Measurements from ENCODE around the gene PLEKHM2. TPM values are rescaled to one million over a fixed set of nuclear protein-coding genes. Genes with fewer than 3 reads are reported as not detected.

PLEKHM2 gene
- total and polyA plus RNA-seq, 2 experiments from 2014 or later: 31.8 to 43.1 TPM

- Histone ChIP-seq H3K9me2 (replicated peaks; ENCODE audit: insufficient read depth) (no peaks in the 10 kb centered on the region), H3K27ac (no peak overlapping the region), H3K27me3 (no peaks in the 10 kb centered on the region), H3K4me2 (no peak overlapping the region), H3K4me1 (ENCODE audit: insufficient read depth) (no peaks in the 10 kb centered on the region), H4K20me1 (ENCODE audit: insufficient read depth, poor library complexity, severe bottlenecking) (no peaks in the 10 kb centered on the region), H3K4me3 (no peak overlapping the region), H3K9me3 (ENCODE audit: low read depth) (no peaks in the 10 kb centered on the region), H3K79me2 (no peaks in the 10 kb centered on the region), H2AFZ (no peak overlapping the region), H3K36me3 (replicated peaks; ENCODE audit: insufficient read depth, low read depth) (no peaks in the 10 kb centered on the region)
- WGBS (ENCODE audit: low lambda C conversion rate, missing lambda C conversion rate): 88% methylated on average over 13 of the region's 13 CpGs
- no peak for DNase-seq (ENCODE audit: low spot score)
- no peak for TF ChIP-seq CTCF (IDR thresholded peaks at IDR 0.05; ENCODE audit: poor library complexity)
Measured at GRCh38 chr1:15734296-15734695, 50.2 kb downstream of the PLEKHM2 start.

- TF ChIP-seq EZH2 (IDR thresholded peaks at IDR 0.05; ENCODE audit: borderline replicate concordance) (no peak), CTCF (IDR thresholded peaks at IDR 0.05; ENCODE audit: poor library complexity) (no peak), EZH2phosphoT487 (IDR thresholded peaks at IDR 0.05; ENCODE audit: low read depth, severe bottlenecking, unreplicated experiment) (no peak)
- WGBS (ENCODE audit: low lambda C conversion rate, missing lambda C conversion rate): 62% methylated on average over 17 of the region's 17 CpGs
Measured at GRCh38 chr1:15734901-15735300, 50.8 kb downstream of the PLEKHM2 start.

GRCh38 chr1:15735304-15736037 is 51.4 kb downstream of the PLEKHM2 start:
- WGBS (ENCODE audit: low lambda C conversion rate, missing lambda C conversion rate): 95% methylated on average over 12 of the region's 12 CpGs
- Histone ChIP-seq H3K36me3 (replicated peaks; ENCODE audit: insufficient read depth, low read depth) (no peaks in the 10 kb centered on the region), H3K4me1 (ENCODE audit: insufficient read depth) (no peaks in the 10 kb centered on the region), H3K9me3 (ENCODE audit: low read depth) (no peaks in the 10 kb centered on the region), H3K79me2 (no peaks in the 10 kb centered on the region), H4K20me1 (ENCODE audit: insufficient read depth, poor library complexity, severe bottlenecking) (no peaks in the 10 kb centered on the region), H3K9me2 (replicated peaks; ENCODE audit: insufficient read depth) (no peaks in the 10 kb centered on the region), H3K27ac (no peak overlapping the region), H3K4me2 (no peak overlapping the region), H3K4me3 (no peak overlapping the region), H2AFZ (no peak overlapping the region), H3K27me3 (no peaks in the 10 kb centered on the region)
- DNase-seq (ENCODE audit: low spot score): no peak
- no peak for TF ChIP-seq EZH2 (IDR thresholded peaks at IDR 0.05; ENCODE audit: borderline replicate concordance)
- no peak for TF ChIP-seq EZH2phosphoT487 (IDR thresholded peaks at IDR 0.05; ENCODE audit: low read depth, severe bottlenecking, unreplicated experiment)
- no peak for TF ChIP-seq CTCF (IDR thresholded peaks at IDR 0.05; ENCODE audit: poor library complexity)

More at GRCh38 chr1:15734901-15735300, 50.8 kb downstream of the PLEKHM2 start:
- no peaks in the 10 kb centered on the region for H3K9me2 ChIP-seq (replicated peaks; ENCODE audit: insufficient read depth)
- no peaks in the 10 kb centered on the region for H4K20me1 ChIP-seq (ENCODE audit: insufficient read depth, poor library complexity, severe bottlenecking)
- no peaks in the 10 kb centered on the region for H3K4me1 ChIP-seq (ENCODE audit: insufficient read depth)
- no peak overlapping the region for H2AFZ ChIP-seq
- H3K36me3 ChIP-seq (replicated peaks; ENCODE audit: insufficient read depth, low read depth): no peaks in the 10 kb centered on the region
- H3K9me3 ChIP-seq (ENCODE audit: low read depth): no peaks in the 10 kb centered on the region
- no peak overlapping the region for H3K4me3 ChIP-seq
- H3K27ac ChIP-seq: no peak overlapping the region
- no peak overlapping the region for H3K4me2 ChIP-seq
- DNase-seq (ENCODE audit: low spot score): no peak
- no peaks in the 10 kb centered on the region for H3K27me3 ChIP-seq
- no peaks in the 10 kb centered on the region for H3K79me2 ChIP-seq

Data from hepatocyte (in vitro differentiated cells).